AG04450 (cell line): ENCODE results near the gene BAIAP2L1. TPM values are rescaled to one million over a fixed set of nuclear protein-coding genes. Genes with fewer than 3 reads are reported as not detected.

ENCODE experiments used
- CTCF ChIA-PET: fragments of 300-600, 350-600 bp; formaldehyde crosslinking; extraction: SDS; loops from one replicate; lab custom pipeline; 2022; ENCODE audit warnings: antibody characterized with exemption, inconsistent platforms; lab: Charles Lee
- POLR2A ChIA-PET: fragments of 350-600 bp; formaldehyde crosslinking; extraction: SDS; loops from one replicate; lab custom pipeline; 2021; ENCODE audit warnings: antibody characterized with exemption, inconsistent platforms; lab: Yijun Ruan, JAX
- DNase-seq: peaks from one replicate; pipeline ENCODE4 v3.0.0-alpha.2; 2011; ENCODE audit warnings: low read depth, low spot score
- H3K27ac ChIP-seq: one replicate; pipeline ENCODE4 v1.5.1; 2012; ENCODE audit warnings: low read depth, low read length, control low read depth
- H3K27me3 ChIP-seq: one replicate; pipeline ENCODE4 v1.6.0; 2012; ENCODE audit warnings: low read length; ENCODE audit not compliant: control insufficient read depth, insufficient read depth
- H3K4me3 ChIP-seq: 2 replicates; pipeline ENCODE4 v1.5.1; 2011; ENCODE audit warnings: mild to moderate bottlenecking, low read depth, low read length, control low read depth
- H3K9me3 ChIP-seq: 2 replicates; pipeline ENCODE4 v1.5.1; 2012; ENCODE audit warnings: low read length; ENCODE audit not compliant: control insufficient read depth, insufficient read depth
- CTCF ChIP-seq: IDR thresholded peaks from 2 replicates; pipeline ENCODE4 v1.5.1; 2011; ENCODE audit warnings: low read depth, low read length, control low read depth, inconsistent platforms
- polyA plus RNA-seq: library from polyadenylated mRNA; depleted of rRNA; stranded (reverse); fragments of >200 nt; gene quantifications from 2 replicates; pipeline ENCODE4 v1.2.3, GENCODE V29; 2011

BAIAP2L1 gene
- polyA plus RNA-seq, 1 experiment, result 3.9 TPM

DNA sequence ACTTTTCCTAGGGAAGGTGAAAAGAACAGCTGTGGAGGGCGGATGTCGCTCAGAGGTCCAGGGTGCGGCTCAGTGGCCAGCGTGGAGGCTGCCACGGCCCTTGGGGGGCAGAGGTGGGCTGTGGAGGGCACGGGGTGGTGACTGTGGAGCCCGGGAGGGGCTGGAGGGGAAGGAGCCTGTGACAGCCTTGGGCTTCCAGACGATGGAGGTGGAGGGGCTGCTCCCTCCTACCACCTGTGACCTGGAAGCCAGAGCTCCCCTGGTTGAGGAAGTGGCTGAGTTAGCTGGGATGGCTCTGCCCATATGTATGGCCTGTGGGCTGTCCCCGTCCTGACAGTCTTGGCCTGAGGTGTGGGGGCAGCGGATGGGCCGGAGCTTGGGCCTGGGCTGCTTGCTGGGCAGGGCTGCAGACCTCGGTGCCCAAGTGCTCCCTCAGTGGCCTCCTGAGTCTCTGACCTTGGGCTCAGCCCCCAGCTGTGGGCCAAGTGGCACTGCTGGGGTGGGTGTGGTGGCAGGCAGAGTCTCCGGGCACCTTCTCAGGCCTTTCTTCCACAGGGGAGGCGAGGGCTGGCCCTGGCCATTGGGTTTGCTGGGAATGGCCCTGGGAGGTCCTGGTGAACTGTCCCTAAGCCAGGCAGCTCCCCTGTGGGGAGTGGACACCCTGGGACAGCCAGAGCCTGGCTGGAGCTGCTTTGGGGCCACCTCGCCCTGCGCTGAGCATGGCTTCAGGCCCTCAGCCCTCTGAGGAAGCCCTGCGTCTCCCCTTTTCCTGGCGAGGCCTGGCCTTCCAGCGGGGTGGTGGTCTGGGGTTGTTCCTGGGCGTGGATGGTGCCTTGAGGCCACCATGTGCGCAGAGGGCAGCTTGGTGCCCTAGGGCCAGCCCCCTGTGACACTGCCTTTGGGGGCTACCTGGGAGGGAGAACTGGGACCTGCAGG is 115.5 kb downstream of the BAIAP2L1 start:
- peak overlapping the region; percentile 90; the same call in 1 of the 2 replicates for H3K4me3 ChIP-seq
- no peaks in the 10 kb centered on the region for H3K27me3 ChIP-seq
- TF ChIP-seq CTCF, result no peak
- CTCF ChIA-PET, result interaction anchor here (0.7 to 1.0 kb wide), 2 partner anchors 9 to 18 kb away, joined by 3 to 5 read pairs; no protein-coding TSS in a partner anchor
- POLR2A ChIA-PET, result no interaction called here
- no peaks in the 10 kb centered on the region; the same call in 1 of the 2 replicates for H3K9me3 ChIP-seq
- peak overlapping the region; percentile 11 for H3K27ac ChIP-seq
- DNase-seq, result no peak

DNA sequence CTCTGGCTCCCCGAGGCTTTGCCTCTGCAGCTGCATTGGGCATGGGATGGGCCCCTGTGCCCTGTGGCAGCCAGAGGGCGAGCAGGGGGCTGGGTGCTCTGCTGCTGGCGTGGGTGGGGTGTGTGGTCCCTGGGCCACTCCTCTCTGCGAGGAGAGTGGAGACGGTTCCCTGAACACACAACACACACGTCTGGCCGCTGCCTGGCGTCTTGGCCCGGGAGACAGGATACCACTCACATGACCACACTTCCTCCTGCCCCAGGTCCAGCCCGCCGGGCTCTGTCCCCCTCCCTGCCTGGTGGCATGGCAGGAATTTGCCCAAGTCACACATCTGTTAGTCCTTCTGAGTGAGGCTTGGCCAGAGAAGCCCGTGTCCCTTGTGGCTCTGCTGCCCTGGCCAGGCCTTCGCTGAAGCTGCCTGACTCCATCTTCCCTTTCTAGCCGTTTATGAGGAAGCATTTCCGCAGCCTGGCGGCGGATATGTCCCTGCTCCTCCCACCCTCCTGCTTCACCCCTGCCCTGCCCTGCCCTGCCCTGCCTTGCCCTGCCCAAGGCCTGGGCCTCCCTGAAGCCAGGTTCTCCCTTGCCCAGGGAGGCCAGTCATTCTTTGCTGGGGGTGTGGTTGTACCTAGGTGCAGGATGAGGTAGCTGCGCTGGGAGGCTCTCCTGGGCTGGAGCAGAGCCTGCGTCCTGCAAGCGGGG is 116.4 kb downstream of the BAIAP2L1 start:
- DNase-seq, result no peak
- peak overlapping the region; percentile 52 for H3K27ac ChIP-seq
- no peaks in the 10 kb centered on the region; the same call in 1 of the 2 replicates for H3K9me3 ChIP-seq
- CTCF ChIA-PET, result interaction anchor here (0.7 kb wide), 1 partner anchor 17 kb away, joined by 3 read pairs; no protein-coding TSS in a partner anchor
- TF ChIP-seq CTCF, result no peak
- H3K4me3 ChIP-seq, result peak overlapping the region; percentile 90
- H3K27me3 ChIP-seq, result no peaks in the 10 kb centered on the region
- POLR2A ChIA-PET, result no interaction called here

- Histone ChIP-seq H3K4me3 (peak overlapping the region; percentile 90), H3K27ac (no peak overlapping the region), H3K27me3 (no peaks in the 10 kb centered on the region), H3K9me3 (no peaks in the 10 kb centered on the region; the same call in 1 of the 2 replicates)
- CTCF ChIA-PET, result no interaction called here
- POLR2A ChIA-PET, result no interaction called here
- TF ChIP-seq CTCF, result no peak
- no peak for DNase-seq
Measured at GRCh38 chr7:98283887-98284222, 117.0 kb downstream of the BAIAP2L1 start.

DNA sequence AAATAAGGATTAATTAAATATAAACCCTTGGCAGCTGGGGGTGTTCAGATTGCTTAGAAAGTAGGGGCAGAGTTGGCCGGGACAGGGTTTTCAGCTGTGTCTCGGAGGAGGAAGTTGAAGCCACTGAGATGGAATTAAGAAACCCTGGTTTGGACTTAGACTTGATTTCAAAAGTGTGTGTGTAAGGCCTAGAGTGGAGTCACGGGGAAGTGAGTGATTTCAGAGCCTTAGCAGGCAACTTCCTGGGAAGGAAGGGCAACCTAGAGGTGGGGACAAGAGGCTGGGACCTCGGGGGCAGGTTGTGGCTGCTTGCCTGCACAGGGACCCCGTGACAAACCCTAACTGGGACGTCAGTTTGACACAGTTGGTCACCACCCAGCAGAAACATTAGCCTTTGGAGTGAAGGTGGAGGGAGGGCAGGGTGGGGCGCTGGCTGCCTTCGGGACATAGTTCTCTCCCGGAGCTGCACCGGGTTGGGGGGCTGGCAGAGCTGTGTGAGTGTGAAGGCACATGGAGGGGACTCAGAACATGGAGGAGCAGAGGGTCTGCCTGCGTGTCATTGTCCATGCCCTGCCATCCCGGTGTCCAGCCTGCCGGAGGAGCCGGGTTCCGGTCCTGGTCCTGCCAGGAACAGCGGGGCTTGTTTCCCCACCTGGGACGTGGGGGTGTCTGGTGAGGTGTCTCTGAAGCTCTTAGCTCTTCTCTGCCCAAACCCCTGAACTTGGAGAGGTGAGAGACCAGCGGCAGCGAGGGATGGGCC is 117.6 kb downstream of the BAIAP2L1 start:
- Histone ChIP-seq H3K9me3 (no peaks in the 10 kb centered on the region; the same call in 1 of the 2 replicates), H3K27me3 (no peaks in the 10 kb centered on the region), H3K27ac (peak overlapping the region; percentile 31), H3K4me3 (peak overlapping the region; percentile 90)
- POLR2A ChIA-PET, result interaction anchor here (0.6 kb wide), 1 partner anchor 21 kb away, joined by 5 read pairs; no protein-coding TSS in a partner anchor
- no peak for TF ChIP-seq CTCF
- no peak for DNase-seq
- CTCF ChIA-PET, result no interaction called here
